ENCODE data around the gene ANKRD40. TPM values are rescaled to one million over a fixed set of nuclear protein-coding genes. Genes with fewer than 3 reads are reported as not detected.
"Not testable (repeated sequence)": the region's sequence is repeated elsewhere in the genome, so short reads cannot be mapped to it uniquely, and the experiment has no call there.

The ANKRD40 gene
- total and polyA plus RNA-seq, 7 donors, result 12.3 to 76.3 (median 51.2) TPM

DNA sequence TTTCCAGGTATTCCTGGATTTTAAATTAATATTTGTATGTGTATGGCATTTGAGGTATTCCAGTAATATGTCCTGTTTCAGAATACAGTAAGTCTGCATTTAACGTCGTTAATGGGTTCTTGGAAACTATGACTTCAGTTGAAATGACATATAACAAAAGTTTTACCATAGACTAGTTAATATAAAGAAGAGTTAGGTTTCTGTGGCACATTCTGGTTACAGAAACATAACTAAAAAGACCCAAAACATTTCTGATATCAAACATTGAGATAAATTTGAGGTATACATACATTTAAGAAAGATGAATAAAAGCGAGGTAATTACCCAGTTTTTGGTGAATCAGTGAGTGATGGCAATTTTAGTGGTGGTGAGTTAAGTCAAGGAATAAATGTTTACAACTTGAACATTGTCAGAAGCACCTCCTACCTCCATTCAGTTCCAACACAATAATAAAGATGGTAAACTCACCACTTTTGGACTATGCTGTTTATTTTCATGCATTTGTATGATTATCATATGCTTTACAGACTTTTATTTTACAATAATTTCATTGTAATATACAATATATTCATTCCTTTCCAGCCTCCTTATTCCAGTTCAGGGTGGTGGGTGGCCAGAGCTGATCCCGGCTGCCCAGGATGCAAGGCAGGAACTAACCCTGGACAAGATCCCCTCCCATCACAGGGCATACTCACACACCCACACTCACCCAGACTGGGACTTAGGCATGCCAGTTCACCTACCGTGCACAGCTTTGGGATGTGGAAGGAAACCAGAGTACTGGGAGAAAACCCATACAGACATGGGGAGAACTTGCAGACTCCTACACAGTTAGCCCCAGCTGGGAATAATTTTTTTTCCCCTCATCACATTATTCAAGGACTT lies 21.4 kb upstream of the ANKRD40 start:
- Histone ChIP-seq H3K4me3 (no peak overlapping the region), H3K27me3 (no peaks in the 10 kb centered on the region), H3K36me3 (no peaks in the 10 kb centered on the region), H3K27ac (no peak overlapping the region), H3K4me1 (peaks cover 0 to 86% (median 78%) of the 10 kb centered on the region in 4 donors), H3K9me3 (no peaks in the 10 kb centered on the region)
- intact Hi-C loops (cut with DNase I), result no loop called here
- no peak for DNase-seq
- 67 to 78% methylated on average over 5 of the region's 5 CpGs for WGBS, 2 donors
- TF ChIP-seq POLR2AphosphoS5 (IDR thresholded peaks at IDR 0.05), result no peak
- no peak for TF ChIP-seq EP300 (IDR thresholded peaks at IDR 0.05)
- TF ChIP-seq, protein P1, sequence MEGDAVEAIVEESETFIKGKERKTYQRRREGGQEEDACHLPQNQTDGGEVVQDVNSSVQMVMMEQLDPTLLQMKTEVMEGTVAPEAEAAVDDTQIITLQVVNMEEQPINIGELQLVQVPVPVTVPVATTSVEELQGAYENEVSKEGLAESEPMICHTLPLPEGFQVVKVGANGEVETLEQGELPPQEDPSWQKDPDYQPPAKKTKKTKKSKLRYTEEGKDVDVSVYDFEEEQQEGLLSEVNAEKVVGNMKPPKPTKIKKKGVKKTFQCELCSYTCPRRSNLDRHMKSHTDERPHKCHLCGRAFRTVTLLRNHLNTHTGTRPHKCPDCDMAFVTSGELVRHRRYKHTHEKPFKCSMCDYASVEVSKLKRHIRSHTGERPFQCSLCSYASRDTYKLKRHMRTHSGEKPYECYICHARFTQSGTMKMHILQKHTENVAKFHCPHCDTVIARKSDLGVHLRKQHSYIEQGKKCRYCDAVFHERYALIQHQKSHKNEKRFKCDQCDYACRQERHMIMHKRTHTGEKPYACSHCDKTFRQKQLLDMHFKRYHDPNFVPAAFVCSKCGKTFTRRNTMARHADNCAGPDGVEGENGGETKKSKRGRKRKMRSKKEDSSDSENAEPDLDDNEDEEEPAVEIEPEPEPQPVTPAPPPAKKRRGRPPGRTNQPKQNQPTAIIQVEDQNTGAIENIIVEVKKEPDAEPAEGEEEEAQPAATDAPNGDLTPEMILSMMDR (IDR thresholded peaks at IDR 0.05), result no peak
- no peak for TF ChIP-seq POLR2A (IDR thresholded peaks at IDR 0.05)

DNA sequence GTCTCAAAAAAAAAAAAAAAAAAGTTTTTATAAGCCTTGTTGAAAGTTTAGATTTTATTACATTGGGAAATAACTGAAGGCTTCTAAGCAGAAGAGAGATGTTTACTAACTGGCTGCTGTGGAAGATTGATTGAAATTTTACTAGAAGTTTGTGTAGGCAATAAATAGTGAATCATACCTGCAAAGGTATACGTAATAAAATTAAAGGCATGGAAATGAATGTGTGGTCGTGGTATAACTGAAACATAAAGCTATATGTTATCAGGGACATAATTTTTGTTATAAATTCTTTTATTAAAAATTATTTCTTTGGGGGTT lies 20.4 kb upstream of the ANKRD40 start:
- intact Hi-C loops (cut with DNase I), result no loop called here
- no peak for DNase-seq
- WGBS, 2 donors, result 14 to 78% methylated on average over 2 of the region's 2 CpGs
- H3K27me3 ChIP-seq, result no peaks in the 10 kb centered on the region
- H3K36me3 ChIP-seq, result no peaks in the 10 kb centered on the region
- TF ChIP-seq POLR2A (IDR thresholded peaks at IDR 0.05), result no peak
- TF ChIP-seq POLR2AphosphoS5 (IDR thresholded peaks at IDR 0.05), result no peak
- TF ChIP-seq EP300 (IDR thresholded peaks at IDR 0.05), result no peak
- TF ChIP-seq, protein P1 (IDR thresholded peaks at IDR 0.05), result no peak
- no peak overlapping the region for H3K27ac ChIP-seq
- H3K4me1 ChIP-seq, result peaks cover 0 to 89% (median 88%) of the 10 kb centered on the region in 4 donors
- no peak overlapping the region for H3K4me3 ChIP-seq
- H3K9me3 ChIP-seq, result no peaks in the 10 kb centered on the region

DNA sequence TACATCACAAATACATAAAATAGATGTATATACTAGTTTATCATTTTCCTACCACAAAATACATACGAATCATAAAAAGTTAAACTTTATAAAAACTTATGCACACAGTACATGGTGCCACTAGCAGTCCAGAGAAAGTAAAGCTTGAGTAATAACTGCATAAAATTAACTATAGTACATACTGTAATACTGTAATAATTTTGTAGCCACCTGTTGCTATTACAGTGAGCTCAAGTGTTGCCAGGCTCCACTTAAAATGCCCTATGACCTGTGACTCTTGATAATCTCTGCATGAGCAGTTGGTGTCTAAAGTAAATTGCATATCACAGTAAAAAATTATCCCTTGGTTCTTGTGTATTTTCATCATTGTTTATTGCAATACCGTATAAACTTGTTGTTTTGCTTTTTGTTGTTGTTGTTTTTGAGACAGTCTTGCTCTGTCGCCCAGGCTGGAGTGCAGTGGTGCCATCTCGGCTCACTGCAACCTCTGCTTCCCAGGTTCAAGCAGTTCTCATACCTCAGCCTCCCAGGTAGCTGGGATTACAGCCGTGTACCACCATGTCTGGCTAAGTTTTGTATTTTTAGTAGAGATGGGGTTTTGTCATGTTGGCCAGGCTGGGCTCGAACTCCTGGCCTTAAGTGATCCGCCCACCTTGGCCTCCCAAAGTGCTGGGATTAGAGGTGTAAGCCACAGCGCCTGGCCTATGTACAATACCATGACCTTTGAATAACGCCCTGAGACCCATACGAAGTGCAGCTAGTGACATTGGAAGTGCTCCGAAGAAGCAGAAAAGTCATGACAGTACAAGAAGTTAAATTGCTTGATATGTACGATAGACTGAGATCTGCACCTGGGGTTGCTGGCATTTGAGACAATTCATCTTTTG lies 18.3 kb upstream of the ANKRD40 start:
- Histone ChIP-seq H3K36me3 (no peaks in the 10 kb centered on the region), H3K9me3 (no peaks in the 10 kb centered on the region), H3K4me1 (peaks cover 0 to 92% (median 92%) of the 10 kb centered on the region in 4 donors), H3K4me3 (no peak overlapping the region), H3K27ac (no peak overlapping the region), H3K27me3 (no peaks in the 10 kb centered on the region)
- DNase-seq, result no peak
- TF ChIP-seq POLR2AphosphoS5 (IDR thresholded peaks at IDR 0.05), result no peak
- intact Hi-C loops (cut with DNase I), result no loop called here
- 59 to 81% methylated on average over 12 of the region's 12 CpGs for WGBS, 2 donors

DNA sequence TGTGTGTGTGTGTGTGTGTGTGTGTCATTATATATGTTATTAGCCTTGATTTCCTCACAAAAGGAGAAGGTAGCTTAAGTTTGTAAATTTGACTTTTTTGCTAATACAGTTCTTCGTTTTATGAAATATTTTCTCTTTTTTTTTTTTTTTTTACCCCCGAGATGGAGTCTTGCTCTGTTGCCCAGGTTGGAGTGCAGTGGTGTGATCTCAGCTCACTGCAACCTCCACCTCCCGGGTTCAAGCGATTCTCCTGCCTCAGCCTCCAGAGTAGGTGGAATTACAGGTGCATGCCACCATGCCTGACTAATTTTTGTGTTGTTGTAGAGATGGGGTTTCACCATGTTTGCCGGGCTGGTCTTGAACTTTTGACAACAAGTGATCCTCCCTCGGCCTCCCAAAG lies 16.9 kb upstream of the ANKRD40 start:
- H3K36me3 ChIP-seq; H3K9me3 ChIP-seq; intact Hi-C loops (cut with DNase I); H3K27me3 ChIP-seq; H3K4me3 ChIP-seq; DNase-seq; H3K27ac ChIP-seq: not testable (repeated sequence)
- H3K4me1 ChIP-seq, result peaks cover 0 to 85% (median 81%) of the 10 kb centered on the region in 4 donors
- WGBS, 2 donors, result 93 to 95% methylated on average over 6 of the region's 6 CpGs

GRCh38 chr17:50722746-50723145 lies 15.0 kb upstream of the ANKRD40 start:
- Histone ChIP-seq H3K9me3 (no peaks in the 10 kb centered on the region), H3K27me3 (no peaks in the 10 kb centered on the region), H3K27ac (no peak overlapping the region), H3K4me3 (no peak overlapping the region), H3K36me3 (no peaks in the 10 kb centered on the region), H3K4me1 (peaks cover 0 to 71% (median 69%) of the 10 kb centered on the region in 4 donors)
- no peak for DNase-seq
- TF ChIP-seq EP300 (IDR thresholded peaks at IDR 0.05), result no peak
- TF ChIP-seq, protein P1 (IDR thresholded peaks at IDR 0.05), result no peak
- TF ChIP-seq POLR2A (IDR thresholded peaks at IDR 0.05), result no peak
- TF ChIP-seq POLR2AphosphoS5 (IDR thresholded peaks at IDR 0.05), result no peak
- intact Hi-C loops (cut with DNase I), result no loop called here
- 35 to 62% methylated on average over 3 of the region's 3 CpGs for whole genome bisulfite sequencing, 2 donors

Measured in sigmoid colon (tissue), 7 donors.